Dermis blood vessel endothelial cell (primary cell): ENCODE data around the gene KCNH8. TPM values are rescaled to one million over a fixed set of nuclear protein-coding genes. Genes with fewer than 3 reads are reported as not detected.
"Not testable (repeated sequence)": the region's sequence is repeated elsewhere in the genome, so short reads cannot be mapped to it uniquely, and the experiment has no call there.

ENCODE experiments used
- DNase-seq: peaks from one replicate; pipeline ENCODE4 v3.0.0; 2010
- total RNA-seq: library from RNA; depleted of rRNA; stranded (reverse); fragments of >200 nt; gene quantifications from 2 replicates; pipeline ENCODE4 v1.2.3, GENCODE V29; 2014

KCNH8 gene
- total RNA-seq, 1 donor from 2014 or later: under 0.01 TPM

DNA sequence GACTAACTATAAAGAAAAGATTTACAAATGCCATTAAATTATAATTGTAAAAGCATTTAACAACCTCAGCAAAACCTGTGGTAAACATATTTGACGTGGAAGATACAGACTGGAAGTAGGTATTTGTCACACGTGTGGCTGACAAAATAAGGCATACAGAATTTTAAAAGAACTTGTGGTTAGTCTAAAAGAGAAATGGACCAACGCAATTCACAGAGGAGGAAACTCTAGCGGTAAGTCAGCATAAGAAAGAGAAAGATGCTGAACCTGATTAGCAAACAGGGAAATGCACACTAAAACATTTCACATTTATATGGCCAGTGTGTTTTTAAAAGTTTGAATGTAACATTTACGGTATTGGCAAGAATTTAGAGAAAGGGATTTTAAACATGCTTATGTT, 35.3 kb downstream of the KCNH8 start:
- no peak for DNase-seq

DNA sequence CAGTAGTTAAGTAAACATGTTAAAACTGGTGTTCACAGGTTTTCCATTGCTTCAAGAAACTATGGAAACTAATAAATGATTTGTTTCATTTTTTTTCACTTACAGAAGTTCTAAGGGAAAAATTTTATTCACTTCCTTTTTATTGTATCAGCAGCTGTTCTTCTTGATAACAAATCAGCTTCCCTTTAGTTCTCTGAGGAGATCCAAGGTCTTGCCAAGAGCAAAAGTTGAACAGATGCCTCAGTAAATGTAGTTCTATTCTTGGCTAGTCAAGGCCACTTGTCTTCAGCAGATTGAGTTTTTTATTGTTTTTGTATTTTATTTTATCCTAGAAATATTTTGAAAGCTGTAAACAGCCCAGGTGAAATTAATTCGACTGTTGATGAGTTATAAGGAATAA, 41.8 kb downstream of the KCNH8 start:
- DNase-seq: no peak

DNA sequence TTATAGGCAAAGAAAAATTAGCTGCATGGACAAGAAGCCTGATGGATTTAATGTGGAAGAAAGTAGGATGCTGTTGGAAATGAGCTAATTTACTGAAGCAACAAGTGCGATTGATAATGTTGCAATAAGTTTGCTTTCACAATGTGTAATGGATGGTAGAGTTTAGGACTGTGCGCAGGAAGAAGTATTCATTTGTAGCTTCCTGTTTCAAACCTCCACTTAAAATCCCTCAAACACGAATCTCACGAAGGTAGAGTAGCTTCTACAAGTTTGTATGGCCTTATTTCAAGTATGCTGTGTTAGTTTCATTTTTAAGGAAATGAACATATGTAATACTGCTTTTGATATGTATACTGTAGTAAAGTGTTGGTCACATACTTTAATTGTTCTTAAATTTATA, 42.3 kb downstream of the KCNH8 start:
- DNase-seq: no peak

DNA sequence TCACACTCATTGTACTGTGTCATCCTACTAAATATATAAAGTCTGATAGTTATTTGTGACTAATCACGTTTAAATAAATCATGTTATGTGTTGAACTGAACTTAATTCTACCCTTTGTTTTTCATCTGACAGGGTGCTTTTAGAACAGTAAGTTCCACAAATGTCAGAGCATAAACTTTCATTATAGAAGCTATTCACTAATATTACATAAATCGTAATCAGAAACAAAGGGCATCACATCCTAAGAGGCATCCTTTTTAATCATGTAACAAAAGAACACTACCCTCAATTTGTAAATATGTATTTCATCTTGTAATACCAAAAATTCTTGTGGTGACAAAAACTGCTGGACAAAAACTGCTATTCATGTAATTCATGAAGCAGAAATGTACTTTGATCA, 50.8 kb downstream of the KCNH8 start:
- no peak for DNase-seq

DNA sequence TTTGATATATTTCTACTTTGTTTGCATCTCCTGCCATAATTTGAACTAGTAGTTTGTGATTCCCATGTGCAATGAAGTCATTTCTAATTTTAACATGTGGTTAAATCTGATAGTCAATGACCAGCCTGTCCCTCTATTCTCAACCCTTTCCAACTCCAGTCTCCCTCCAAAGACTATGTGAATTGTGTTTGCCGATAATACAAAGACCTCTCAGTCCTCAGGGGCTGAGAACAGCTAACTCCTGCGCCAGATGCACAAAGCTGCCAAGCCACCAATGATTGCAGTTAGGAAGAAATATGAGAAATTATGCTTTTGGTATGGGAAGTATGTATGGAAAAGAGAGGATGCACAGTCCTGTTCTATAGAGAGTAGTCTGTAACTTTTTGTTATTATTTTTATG, 54.0 kb downstream of the KCNH8 start:
- DNase-seq: no peak

DNA sequence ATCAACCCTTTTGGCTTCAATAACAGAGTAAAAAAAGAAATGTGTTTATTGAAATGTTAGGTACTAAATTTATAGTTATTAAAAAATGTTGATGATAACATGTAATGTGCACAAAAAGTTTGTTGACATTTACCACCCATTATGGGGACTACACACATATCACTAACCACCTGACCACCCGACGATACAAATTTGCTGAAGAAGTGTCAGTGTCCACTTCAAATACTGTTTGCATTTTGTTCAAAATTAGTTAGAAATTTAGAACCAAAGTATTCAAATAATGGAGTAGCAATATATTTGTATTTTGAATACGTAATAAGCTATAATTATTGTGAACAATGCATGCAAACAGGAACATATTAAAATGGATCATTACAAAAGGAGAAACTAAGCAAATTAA, 54.4 kb downstream of the KCNH8 start:
- DNase-seq: no peak

DNA sequence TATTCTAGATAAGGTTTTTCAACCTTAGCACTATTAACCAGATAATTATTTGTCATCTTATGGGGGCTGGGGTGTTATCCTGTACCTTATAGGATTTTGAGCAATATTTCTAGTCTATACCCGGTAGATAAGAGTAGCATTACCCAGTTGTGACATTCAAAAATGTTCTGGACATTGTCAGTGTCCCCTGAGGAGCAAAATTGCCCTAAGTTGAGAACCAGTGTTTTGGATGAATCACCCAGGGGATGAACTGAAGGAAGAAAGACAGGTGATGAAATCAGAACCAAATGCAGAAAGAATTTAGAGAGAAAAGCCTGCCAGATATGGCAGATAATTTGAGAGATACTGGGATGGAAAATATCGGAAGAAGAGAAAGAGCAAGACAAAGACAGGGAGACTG, 58.2 kb downstream of the KCNH8 start:
- DNase-seq: no peak

DNA sequence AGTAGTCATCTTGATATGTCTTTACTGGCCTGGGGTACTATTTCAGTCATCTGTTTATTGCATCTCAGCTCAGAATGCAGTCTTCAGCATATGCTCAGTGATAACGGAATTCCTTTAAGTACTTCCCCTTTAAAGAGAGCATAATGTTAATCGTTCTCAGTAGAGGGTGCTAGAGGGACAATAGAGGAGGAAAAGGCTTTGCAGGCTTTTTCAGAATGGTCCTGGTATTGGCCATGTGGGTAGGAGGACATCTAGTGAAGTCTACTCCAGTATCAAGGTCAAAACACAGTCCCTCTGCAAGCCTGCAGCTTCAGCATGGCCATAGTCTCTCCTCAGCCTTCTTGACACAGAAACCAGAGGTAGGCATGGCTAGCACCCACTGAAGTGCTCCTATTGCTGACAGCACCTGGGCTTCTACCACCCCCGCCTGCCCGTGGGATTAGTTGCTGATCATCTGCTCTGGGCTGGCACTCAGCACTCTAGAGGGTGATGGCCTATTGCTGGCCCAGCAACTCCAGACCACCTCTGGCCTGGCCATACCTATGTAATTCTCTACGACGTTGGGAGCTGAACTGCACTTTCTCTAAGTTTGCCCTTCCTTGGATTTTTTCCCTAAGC, 65.4 kb downstream of the KCNH8 start:
- no peak for DNase-seq

DNA sequence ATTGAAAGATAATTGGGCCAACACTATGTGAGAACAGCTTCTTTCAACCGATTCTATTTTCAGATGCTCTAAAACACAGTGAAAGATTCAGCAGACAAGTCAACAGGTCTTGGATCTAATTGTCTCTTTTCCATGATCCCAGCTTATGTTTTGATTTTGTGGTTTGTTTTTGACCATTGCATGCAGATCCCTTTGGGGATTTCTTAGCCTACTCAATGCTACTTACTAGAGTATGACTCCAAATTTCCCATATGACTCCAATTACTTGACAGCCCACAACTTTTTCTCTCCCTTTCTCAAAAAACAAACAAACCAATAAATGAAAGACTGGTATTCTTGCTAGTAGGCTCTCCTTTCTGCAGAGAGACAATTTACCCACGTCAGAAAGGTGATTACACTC, 67.1 kb downstream of the KCNH8 start:
- DNase-seq: no peak

DNA sequence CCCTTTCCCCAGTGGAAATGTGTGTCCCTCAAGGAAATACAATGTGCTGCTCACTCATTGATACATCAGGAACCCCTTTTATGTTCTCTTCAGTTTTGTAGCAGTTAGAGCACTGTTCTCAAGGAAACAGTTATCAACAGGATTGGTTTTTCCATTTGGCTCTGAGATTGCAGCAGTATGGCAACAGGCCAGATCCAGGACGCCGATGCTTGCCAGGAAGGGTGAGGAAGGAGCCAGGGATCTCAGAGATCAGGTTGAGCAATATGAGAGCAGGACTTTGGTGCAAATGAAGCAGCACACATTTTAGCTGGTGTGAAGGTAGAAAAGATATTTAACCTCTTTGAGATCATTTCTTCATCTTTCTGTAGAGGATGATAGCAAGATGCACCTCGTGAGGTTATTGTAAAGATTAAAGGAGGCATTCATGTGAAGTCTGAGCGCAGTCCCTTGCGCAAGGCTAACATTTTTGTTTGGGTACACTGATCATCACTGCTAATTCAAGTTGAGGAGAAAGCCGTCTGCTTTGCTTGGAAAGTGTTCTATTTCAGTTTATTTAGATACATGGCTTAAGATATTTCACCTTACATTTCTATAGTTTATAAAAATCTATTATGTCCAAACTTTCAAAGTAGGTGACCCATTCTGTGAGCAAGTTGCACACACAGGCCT, 68.5 kb downstream of the KCNH8 start:
- no peak for DNase-seq

DNA sequence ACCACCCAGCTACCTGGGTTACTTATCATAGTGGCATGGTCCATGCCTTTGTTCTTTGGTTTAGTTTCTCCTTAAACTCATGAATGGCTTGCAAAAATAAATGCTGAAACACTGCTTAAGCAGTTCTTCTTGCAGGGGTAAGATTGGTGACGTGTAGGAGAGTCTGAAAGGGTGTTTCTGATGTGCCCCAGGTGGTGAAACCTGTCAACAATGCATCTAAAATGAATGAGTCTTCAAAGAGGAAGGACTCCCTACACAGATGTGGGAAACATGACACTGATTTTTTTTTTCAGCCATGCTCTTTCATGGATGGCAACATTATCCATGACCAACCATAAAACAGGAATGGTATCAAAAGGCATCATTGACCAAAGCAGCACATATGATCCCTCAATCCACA, 72.0 kb downstream of the KCNH8 start:
- no peak for DNase-seq

DNA sequence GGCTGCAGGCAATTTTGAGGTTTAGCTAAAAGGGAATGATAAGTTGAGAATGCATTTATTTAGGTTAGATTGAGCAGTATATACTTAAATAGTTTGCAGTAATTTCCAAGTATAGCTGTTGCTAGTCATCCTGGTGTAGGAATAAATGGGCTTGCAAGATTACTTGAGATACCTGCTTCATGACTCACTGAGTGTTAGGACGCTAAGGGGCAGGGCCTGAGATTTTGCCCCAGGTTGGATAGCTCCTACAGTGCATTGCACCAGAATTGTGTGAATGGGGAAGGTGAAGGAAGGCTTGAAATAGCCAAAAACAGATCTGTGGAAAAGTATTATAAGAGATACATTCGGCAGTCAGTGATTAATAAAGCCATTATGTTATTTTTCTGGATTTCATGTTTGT, 72.8 kb downstream of the KCNH8 start:
- no peak for DNase-seq

DNA sequence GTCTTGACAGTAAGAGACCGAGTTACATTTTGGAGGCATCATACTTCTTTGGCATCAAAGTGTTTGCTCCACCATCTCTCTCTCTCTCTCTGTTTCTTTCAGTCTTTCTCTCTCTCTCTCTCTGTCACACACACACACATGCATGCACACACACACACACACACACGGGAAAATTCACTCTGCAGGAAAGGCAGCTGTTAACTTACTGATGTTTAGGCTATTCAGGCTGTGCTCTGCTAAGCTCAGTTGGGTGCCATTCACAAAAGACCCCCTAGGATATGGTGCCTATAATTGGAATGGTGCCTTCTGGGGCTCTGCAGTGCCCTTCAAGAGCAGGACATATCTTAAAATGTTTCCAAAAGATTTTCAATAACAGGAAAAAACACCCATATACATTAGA, 78.2 kb downstream of the KCNH8 start:
- DNase-seq: no peak

DNA sequence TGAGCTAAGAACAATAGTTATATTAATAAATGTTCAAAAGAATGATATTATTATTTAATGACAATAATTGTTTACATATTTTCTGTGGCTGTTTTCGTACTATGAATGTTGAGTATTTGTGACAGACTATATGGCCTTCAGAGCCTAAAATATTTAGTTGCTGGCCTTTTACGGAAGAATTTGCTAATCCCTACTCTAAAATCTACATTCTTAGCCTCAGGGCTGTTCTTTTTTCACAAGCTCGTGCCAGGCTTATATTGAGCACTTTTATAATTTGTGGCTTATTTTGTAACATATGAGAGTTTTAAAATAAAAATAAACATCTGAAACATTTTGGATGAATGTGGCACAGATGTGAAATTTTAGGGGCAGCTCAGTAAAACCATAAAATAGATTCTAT, 79.9 kb downstream of the KCNH8 start:
- DNase-seq: no peak

DNA sequence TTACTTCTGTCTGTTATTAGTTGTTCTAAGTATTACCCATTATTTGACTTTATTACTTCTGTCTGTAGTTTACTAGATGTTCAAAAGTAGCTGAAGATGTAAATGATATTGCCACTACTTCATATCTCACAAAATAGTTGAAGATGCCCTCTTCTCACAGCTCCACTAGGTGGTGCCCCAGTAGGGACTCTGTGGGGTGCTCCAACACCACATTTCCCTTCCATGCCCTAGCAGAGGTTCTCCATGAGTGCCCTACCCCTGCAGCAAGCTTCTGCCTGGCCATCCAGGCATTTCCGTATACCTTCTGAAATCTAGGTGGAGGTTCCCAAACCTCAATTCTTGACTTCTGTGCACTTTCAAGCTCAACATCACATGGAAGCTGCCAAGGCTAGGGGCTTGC, 80.8 kb downstream of the KCNH8 start:
- no peak for DNase-seq

DNA sequence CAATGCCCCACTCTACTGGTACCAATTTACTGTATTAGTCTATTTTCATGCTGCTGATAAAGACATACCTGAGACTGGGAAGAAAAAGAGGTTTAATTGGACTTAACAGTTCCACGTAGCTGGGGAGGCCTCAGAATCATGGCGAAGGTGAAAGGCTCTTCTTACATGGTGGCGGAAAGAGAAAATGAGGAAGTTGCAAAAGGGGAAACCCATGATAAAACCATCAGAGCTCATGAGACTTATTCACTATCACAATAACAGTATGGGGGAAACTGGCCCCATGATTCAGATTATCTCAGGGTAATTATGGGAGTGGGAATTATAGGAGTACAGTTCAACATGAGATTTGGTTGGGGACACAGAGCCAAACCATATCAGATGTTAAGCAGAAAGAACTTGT, 81.6 kb downstream of the KCNH8 start:
- DNase-seq: not testable (repeated sequence)

DNA sequence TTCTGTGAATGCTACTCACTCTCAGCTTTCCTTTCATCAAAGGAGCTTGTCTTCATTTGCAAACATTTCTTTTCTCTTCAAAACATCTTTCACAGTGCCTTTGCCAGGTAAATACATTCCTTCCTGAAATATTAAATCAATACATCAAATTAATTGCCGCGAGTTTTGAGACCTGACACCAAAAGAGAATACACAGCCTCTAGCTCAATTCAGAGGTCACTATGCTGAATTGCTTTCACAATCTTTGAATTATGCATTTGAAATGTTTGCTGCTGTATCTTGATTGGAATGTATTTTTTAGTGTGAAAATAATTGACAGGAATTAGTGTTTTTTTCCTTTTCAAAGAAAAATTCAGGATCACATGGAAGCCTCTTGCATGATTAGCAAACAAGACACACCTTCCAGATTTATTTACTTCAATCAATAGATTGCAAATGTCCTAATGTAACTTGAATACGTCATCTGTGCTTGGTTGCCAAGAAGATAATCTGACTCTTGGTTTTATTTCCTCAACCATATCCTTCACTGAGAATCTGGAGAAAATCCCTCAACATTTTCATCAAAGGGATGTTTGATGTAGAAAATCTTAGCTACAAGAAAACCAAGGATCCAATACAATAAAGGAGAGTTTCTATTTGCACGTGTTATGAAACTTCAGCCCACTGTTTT, 83.6 kb downstream of the KCNH8 start:
- no peak for DNase-seq

DNA sequence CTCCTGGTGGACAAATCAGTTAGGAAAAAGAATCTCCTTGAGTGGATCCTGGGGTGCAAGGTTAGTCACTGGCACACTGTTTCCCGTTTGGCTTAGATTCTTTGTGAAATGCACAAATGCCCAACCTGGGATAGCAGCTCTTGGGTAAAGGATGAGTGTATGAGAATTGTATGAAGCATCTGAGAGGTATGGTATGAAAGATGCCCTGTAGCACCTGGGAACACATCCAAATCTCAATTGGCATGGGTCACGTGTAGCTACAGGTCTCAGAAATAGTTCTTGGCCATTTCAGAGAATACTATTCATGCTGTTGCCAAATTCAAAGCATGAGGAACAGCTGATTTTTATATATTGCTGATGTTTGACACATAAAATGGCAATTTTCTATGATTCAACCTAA, 84.3 kb downstream of the KCNH8 start:
- DNase-seq: no peak

DNA sequence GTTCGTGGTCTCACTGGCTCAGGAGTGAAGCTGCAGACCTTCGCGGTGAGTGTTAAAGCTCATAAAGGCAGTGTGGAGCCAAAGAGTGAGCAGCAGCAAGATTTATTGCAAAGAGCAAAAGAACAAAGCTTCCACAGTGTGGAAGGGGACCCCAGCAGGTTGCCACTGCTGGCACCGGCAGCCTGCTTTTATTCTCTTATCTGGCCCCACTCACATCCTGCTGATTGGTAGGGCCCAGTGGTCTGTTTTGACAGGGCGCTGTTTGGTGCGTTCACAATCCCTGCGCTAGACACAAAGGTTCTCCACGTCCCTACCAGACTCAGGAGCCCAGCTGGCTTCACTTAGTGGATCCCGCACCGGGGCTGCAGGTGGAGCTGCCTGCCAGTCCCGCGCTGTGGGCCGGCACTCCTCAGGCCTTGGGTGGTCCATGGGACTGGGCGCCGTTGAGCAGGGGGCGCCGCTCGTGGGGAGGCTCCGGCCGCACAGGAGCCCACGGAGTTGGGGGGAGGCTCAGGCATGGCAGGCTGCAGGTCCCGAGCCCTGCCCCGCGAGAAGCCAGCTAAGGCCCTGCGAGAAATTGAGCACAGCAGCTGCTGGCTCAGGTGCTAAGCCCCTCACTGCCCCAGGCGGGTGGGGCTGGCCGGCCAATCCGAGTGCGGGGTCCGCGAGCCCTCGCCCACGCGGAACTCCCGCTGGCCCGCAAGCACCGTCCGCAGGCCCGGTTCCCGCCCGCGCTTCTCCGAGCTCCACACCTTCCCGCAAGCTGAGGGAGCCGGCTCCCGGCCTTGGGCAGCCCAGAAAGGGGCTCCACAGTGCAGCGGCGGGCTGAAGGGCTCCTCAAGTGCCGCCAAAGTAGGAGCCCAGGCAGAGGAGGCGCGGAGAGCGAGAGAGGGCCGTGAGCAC, 85.8 kb downstream of the KCNH8 start:
- not testable (repeated sequence) for DNase-seq

DNA sequence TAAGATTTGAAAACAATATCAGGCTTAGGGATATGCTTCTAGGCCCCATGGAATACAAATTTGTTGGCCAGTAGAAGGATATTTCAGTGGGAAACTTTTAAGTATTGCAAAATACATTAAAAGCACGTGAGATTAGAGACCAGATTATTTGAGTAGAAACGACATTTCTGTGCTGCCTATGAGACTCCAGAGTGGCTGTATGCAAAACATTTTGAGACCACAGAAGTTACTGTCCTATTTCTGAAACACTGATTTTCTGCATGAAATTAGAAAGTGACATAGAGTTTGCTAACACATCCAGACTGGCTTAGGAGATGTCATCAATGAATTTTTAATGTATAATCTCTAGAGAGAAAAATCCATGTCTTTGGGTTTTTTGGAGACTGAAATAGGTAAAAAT, 99.8 kb downstream of the KCNH8 start:
- no peak for DNase-seq

DNA sequence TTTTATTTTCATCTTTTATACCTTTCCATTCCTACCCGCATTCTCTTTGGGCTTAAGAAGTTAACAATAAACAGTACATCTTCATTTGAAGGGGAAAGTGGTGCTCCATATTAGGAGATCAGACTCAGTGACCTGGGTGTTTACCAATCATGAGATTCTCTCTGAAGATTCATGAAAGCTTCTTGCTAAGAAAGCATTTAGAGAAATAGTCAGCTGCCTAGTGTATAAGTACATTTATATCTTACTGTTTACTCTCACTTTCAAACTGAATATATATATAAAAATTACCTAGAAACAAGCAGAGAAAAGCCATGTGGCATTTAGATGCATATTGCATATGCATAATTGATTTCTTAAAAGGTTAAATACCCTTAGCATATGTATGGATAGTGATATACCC, 100.5 kb downstream of the KCNH8 start:
- DNase-seq: no peak

DNA sequence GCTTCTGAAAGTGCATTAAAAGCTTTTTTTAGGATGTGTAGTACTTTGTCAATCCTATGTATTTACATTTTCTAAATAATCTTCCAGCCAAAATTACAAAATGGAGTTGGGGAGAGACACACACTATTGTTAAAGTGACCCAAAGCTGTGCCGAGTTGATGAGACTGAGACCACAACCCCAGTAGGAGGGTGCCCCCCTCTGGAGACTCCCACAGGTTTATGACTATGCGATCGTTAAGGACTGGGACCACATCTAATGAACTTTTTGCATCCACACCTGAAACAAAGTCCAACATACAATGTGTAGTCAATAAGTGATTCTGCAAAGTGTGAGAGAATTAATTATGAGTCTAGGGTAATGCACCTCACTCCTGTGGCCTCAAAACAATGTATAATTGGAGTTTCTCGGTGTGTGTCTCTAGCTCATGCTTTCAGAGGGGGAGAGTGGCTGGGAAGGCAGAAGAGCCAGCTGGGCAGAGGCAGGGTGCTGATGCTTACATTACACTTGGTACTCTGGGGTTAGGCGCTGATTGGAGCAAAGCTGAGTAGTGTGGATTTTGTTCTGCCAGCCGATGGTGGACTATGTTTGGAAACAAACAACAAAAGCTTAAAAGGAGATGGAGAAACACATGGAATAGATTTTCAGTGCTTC, 102.8 kb downstream of the KCNH8 start:
- no peak for DNase-seq

DNA sequence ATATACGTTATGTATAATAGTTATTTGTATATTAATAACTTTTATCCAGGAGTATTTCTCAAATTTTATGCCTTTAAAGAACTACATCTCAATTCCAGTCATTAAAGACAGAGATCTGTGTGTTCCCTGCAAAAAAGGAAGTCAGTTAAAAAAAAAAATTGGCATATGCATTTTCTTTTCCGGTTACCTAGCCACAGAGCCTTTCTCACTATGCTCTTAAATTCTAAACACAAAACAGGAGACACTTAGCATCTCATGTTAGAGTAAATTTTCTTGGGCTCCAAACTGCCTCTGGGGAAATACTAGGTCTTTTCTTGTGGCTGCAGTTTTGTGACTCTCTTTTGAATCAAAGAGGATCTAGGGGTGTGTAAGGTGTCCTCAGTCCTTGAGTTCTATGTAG, 105.9 kb downstream of the KCNH8 start:
- DNase-seq: no peak
